Stimulated activated CD8-positive, alpha-beta memory T cell treated with anti-CD3 and anti-CD28 coated beads, Interleukin-15, amount 100 ng/mL, for 48 hours (primary cell): ENCODE results near the gene EPB41L4B.

ENCODE experiments used
- DNase-seq, 2 donors: peaks; one replicate each; pipeline ENCODE4 v3.0.0-alpha.2; 2020; ENCODE audit warnings: low read depth in 2 of 2

The EPB41L4B gene

GRCh38 chr9:109320331-109320741, 523 bp downstream of the EPB41L4B start:
- DNase-seq: no peak

- DNase-seq: no peak
Measured at GRCh38 chr9:109319626-109320241, 1.1 kb downstream of the EPB41L4B start.

GRCh38 chr9:109319017-109319625, 1.7 kb downstream of the EPB41L4B start:
- DNase-seq: no peak

- no peak for DNase-seq
Measured at GRCh38 chr9:109317979-109318741, 2.7 kb downstream of the EPB41L4B start.

- DNase-seq: no peak
Measured at GRCh38 chr9:109317311-109317978, 3.4 kb downstream of the EPB41L4B start.

- no peak for DNase-seq
Measured at GRCh38 chr9:109316207-109316640, 4.6 kb downstream of the EPB41L4B start.

- no peak for DNase-seq
Measured at GRCh38 chr9:109315480-109316206, 5.2 kb downstream of the EPB41L4B start.

GRCh38 chr9:109314011-109314531, 6.8 kb downstream of the EPB41L4B start:
- no peak for DNase-seq

- no peak for DNase-seq
Measured at GRCh38 chr9:109313351-109313750, 7.5 kb downstream of the EPB41L4B start.

- no peak for DNase-seq
Measured at GRCh38 chr9:109312783-109313182, 8.1 kb downstream of the EPB41L4B start.

- DNase-seq: no peak
Measured at GRCh38 chr9:109311731-109312130, 9.1 kb downstream of the EPB41L4B start.

- no peak for DNase-seq
Measured at GRCh38 chr9:109311286-109311685, 9.6 kb downstream of the EPB41L4B start.

GRCh38 chr9:109310486-109310901, 10.4 kb downstream of the EPB41L4B start:
- DNase-seq: no peak

GRCh38 chr9:109309282-109309681, 11.6 kb downstream of the EPB41L4B start:
- no peak for DNase-seq

- DNase-seq: no peak
Measured at GRCh38 chr9:109307380-109308240, 13.2 kb downstream of the EPB41L4B start.

GRCh38 chr9:109305801-109306200, 15.1 kb downstream of the EPB41L4B start:
- no peak for DNase-seq

GRCh38 chr9:109304347-109304746, 16.5 kb downstream of the EPB41L4B start:
- no peak for DNase-seq

GRCh38 chr9:109303900-109304299, 17.0 kb downstream of the EPB41L4B start:
- no peak for DNase-seq

GRCh38 chr9:109302606-109303005, 18.3 kb downstream of the EPB41L4B start:
- DNase-seq: no peak

GRCh38 chr9:109301012-109301411, 19.8 kb downstream of the EPB41L4B start:
- DNase-seq: no peak
